GM19351 (cell line): ENCODE results near the gene PHF2.

Experiments
- ATAC-seq: cut with Tn5 transposase; IDR thresholded peaks from one replicate; pipeline ENCODE4 v1.9.1; 2021; ENCODE audit warnings: mild to moderate bottlenecking, moderate library complexity; ENCODE audit not compliant: unreplicated experiment

The PHF2 gene

DNA sequence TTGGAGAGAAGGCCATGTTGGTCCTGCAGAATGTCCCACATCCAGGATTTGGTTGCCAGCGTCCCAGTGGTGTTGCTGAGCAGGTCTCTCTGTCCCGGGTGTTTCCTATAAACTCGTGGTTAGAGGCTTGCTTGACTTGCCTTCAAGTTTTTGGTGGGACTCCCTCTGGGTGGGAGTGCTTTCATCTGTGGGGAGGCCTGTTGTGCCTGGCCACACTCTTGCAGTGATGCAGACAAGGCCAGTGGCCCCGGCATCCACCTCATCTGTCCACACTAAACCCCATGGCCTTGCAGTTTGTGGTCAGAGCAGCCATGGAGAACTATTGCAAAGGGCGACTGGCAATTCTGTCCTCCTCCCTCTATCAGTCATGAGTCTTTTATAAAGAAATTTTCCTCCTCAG, 71.8 kb downstream of the PHF2 start:
- no peak for ATAC-seq

DNA sequence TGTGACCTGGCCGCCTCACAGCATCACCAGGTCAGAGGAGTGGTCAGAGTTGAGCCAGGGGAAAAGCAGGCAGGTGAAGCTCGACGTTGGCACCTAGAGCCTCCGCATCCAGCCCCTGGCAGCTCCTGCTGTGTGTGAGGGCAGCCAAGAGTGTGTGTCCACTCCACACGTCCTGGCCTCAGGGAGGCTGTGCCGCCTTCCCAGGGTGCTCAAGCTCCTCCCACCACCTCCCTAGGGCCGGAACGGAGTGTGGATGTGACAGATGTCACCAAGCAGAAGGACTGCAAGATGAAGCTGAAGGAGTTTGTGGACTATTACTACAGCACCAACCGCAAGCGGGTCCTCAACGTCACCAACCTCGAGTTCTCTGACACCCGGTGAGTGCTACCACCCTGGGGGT, 72.5 kb downstream of the PHF2 start:
- ATAC-seq, result no peak

DNA sequence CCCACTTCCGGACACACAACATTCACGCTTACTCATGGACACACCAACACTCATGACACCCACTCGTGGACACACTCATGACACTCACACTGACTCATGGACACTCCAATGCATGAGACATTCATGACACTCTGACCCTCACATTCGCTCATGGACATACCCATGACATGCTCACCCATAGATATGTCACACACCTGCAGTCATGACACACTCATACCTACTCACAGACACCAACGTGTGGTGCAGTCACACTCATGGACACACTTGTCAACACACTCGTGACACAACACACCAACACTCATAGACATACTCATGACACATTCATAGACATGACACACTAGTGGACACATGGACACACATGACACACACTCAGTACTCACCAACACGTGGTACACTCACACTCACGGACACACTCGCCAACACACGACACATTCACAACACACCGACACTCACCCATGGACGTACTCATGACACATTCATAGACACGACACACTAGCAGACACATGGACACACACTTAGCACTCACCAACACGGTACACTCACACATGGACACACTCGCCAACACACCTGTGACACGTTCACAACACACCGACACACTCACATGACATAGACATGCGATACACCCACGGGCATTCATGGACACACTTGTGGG, 73.4 kb downstream of the PHF2 start:
- ATAC-seq, result no peak

DNA sequence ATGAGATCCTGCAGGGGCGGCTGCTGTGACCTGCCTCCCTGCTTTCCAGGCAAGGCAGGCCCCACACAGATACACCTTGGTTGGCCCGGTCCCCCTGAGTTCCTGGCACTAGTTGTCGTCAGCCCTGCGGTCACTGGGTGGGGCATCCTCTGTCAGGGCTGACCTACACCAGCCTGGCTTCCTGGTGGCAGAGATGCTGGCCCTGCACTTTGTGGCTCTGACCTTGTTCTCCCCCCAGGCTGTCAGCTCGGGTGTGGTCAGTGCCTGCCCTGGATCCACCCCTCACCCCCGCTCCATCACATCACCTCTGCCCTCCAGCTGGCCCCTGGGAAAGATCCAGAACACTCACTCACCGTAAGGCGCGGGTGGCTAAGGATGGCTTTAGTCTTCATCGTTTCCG, 74.1 kb downstream of the PHF2 start:
- ATAC-seq, result no peak

DNA sequence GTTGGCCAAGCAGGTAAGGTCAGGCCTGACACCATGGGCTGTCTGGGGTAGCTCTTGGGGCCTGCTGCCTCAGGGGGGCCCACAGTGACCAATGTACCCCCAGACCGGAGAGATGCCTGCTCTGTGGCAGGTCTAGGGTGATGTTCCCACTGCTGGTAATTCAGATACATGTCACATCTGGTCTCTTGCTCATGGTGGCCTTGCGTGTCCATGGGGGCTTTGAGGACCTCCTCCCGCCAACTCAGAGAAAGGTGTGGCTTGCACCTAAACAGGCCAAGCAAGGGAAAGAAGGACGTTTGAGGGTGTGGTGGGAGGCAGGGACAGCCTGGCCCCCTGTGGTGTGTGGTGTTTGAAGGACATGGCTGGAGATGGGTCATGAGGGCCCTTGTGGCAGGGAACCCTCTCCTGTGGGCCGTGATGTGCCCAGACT, 75.2 kb downstream of the PHF2 start:
- no peak for ATAC-seq

DNA sequence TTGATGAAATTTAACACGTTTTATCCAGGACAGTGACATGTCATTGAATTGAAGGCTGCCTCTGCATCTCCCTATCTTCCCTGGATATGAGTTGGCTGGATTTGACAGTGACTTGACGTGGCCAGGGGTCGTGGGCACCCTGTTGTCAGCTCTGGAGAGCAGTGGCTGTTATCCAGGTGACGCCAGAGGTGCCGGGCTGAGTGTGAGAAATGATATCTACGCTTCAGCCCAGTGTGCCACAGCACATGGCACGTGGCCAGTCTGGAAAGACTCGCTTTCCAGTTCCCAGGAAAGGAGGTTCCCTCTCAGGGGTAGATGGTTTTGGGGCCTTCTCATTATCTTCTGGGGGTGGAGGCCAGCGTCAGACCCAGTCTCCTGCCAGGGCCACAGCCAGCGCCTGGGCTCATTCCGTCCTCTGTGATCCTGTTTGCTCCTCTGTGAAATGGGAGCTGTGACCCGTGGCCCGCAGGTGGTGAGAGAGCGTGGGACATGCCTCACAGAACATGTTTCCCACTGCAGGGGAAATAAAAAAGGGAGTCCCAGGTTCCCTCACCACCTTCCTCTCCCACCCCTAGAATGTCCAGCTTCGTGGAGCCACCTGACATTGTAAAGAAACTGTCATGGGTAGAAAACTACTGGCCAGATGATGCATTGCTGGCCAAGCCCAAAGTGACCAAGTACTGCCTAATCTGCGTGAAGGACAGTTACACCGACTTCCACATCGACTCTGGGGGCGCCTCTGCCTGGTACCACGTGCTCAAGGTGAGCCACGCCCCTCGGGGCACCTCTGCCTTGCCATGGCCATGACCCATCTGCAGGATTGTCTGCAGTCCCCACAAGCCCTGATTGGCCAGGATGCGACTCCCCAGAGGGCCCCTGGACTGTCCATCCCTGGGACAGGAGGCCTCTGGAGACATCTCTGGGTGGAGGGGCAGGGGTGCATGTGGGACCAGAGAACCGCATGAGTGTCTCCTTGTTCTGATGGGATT, 76.5 kb downstream of the PHF2 start:
- no peak for ATAC-seq

DNA sequence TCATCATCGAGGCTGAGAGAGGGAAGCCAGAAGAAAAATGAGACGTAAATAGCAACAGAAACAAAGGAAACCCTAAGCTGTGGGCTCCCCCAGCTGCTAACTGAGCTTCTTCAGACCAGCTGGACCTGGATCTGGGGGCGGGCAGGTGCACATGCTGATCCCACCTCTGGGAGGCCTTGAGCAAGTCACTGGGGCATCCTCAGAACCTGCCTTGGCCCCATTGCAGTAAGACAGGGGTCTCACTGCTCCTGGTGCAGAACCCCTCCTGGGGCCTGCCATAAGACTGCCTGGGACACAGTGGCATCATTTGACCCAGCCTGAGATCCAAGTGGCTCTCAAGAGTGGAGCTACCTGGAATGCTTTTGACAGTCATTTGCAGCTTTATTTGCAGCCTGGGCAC, 77.4 kb downstream of the PHF2 start:
- no peak for ATAC-seq

DNA sequence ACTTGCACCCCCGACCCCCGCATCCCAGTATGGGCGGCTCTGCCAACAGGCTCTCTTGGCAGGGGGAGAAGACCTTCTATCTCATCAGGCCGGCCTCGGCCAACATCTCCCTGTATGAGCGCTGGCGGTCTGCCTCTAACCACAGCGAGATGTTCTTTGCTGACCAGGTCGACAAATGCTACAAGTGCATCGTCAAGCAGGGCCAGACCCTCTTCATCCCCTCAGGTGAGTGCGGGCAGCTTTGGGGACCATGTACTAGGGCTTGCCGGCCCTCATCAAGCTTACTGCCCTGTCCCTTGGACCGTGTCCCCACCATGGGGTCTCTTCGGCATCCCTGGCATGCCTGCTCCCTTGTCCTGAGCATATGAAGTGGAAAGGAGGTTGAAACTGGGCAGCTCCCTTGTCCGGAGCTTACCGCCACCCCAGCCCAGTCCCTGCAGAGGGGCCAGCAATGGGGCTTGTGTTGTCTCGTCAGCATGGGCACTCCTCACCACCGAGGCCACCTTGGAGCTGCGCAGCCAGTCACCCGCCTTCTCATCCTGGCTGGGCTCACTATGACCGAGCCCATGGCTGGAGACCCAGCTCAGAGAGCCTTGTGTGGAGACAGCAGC, 78.1 kb downstream of the PHF2 start:
- ATAC-seq, result no peak

DNA sequence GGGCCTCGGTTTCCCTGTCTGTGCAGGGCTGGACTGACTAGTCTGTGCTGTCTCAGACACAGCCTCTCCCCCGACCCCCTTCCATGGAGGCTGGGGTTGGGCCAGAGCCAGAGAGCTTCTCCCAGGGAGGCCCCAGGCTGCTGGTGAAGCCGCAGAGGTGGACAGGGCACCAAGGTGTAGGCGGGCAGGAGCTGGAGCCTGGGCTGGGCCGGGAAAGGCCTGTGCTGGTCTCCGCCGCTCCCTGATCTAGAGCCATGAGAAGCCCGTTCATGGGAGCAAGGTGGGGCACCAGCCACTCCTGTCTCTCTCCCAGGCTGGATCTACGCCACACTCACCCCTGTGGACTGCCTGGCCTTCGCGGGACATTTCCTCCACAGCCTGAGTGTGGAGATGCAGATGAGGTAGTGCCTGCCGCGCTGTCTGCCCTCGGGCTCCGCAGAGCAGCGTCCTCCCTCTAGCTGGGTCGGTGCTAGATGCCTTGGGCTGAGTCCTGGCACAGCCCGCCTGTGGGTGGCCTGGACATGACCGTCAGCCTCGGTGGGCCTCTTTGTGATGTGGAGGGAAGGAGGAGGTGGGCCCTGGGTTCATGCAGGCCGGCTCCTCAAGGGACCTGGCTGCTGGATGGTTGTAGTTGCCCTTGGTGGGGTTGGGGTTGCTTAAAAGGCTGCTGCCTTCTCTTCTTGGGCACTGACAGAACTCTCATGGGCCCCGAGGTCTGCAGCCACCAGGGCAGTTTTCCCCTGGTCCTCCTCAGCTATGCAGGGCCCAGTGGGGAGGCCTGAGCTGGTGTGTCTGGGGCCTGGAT, 79.4 kb downstream of the PHF2 start:
- no peak for ATAC-seq

DNA sequence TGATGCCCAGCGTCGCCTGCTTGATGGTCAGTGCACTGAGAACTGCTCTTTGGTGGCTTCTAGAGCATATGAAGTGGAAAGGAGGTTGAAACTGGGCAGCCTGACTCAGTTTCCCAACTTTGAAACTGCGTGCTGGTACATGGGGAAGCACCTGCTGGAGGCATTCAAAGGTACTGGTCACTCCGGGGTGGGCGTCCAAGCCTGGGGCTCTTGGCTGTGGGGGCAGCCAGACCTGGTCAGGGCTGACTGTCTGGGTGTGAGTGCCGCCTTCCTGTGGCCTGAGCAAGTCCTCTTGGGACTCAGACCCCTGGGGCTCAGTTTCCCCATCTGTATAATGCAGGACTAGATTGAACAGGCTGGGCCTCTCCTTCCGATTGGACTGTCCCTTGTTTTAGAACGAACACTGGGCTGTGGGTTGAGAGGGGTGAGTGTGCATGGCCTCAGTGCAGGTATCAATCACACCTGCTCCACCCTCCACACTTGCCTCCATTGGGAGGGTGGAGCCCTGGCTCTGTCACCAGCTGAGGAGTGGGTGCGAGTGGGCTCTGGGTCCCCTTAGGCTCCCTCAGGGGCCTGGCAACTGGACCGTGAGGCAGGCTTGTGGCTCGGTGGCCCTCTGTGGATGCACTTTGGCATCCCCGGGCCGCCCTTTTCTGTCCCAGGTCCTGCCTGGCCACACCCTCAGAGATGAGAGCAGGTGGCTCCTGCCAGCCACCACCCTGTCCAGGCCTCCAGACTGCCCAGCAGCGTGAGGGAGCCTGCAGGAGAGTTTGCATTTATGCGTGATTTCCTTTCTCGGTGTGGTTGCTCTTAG, 80.2 kb downstream of the PHF2 start:
- ATAC-seq, result no peak

DNA sequence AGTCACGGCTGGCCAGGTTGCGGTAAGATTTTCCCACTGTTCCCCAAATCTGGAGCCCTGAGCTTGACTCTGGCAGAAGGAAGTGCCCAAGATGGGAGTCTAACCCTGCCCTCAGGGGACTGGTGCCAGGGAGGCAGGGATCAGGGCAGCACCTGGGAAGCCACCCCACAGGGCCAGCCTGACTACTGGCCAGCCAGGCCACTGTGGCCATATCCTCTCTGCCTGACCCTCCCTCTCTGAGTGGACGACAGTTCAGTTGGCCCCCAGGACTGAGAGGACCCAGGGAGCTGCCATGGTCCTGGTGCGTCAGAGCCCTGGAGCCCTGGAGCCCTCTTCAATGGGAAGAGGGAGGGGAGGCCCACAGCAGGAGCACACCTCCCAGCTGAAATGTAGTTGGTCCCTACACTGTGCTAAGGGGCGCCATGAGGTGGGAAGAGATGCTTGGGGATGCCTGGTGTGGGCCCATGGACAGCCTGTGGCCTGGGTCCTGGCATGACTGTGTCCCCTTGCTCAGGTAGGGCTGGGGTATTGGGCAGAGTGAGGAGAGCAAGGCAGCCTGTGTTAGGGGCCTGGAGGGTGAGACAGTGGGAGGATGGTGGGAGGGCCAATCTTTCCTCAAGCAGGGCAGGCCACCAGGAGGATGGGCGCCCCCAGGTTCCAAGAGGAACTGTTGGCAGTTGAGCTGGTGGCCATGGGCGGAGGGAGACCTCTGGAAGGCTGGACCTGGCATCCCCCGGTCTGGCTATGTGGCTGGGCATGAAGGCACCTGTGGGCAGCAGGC, 81.1 kb downstream of the PHF2 start:
- ATAC-seq, result no peak

DNA sequence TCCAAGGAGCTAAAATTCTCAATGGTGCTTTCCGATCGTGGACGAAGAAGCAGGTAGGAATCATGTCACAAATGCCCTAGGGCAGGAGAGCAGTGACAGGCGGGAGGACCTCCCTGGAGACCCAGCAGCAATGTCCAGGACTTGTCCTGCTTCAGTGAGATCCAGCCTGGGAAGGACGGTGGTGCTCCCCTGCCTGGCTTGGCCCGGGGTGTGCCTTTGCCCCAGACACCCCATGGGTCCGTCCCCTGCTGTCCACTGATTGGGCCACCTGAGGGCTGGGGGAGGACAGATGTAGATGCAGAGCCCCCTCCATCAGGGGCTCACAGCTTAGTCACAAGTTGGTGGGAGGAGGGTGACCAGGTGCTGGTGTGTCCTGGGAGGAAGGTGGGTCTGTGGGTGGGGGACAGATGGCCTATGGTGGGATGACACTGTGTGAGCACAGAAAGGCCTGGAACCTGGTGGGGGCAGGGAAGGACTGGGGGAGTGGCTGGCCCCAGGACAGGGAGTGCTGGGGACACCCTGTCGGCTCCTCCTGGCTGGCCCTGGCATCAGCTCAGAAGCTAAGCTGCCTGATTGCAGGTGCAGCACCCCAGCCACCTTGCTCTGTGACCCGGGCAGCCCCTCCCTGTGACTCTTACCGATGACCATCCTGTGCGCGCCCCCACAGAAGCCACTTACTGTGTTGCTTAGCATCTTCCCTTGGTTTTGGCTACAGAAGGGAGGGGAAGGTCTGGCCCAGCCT, 82.0 kb downstream of the PHF2 start:
- ATAC-seq, result no peak

DNA sequence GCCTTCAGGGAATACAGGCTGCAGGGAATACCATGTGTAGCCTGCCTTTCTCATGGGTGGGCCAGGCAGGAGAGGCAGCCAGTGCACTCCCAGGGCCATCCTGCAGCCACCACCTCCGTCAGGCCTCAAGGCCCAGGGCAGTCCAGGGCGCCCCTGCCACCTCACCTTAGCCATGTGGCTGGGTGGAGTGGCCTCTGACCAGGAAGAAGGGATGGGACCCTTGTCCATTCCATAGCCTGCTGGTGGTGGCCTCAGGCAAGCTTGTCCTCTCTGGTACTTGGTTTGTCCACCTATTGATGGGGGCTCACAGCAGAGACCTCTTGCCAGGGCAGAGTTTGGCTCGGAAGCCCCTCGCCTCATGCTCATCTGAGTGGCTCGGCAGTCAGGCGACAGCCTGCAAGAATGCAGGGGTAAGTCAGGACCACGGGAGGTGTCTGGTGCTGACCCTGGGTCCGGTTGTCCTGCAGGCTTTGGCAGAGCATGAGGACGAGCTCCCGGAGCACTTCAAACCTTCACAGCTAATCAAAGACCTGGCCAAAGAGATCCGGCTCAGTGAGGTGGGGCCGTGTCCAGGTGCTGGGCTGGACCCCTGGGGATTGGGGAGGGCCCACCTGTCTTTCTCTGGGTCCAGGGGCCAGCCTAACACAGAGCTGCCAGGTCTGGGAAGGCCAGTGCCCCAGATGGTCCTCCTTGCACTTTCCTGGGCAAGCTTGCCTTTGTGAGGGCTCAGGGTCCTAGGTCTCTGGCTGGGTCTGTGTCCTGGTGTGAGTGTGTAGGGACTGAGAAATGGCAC, 82.9 kb downstream of the PHF2 start:
- no peak for ATAC-seq

DNA sequence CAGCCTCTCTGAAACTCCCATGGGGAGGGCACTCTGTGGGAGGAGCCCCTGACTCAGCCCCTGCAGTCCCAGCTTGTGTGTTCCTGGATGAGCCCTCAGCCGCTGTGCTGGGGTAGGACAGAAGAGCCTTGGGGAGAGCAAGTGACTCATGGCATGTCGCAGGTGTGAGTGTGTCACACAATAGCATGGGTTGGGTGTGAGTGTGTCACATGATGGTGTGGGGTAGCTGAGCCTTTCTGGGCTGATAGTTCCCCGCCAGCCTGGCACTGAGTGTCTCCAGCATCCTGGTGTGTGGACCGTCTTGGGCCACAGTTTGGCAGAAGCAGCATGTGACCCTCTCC, 83.4 kb downstream of the PHF2 start:
- ATAC-seq, result no peak

DNA sequence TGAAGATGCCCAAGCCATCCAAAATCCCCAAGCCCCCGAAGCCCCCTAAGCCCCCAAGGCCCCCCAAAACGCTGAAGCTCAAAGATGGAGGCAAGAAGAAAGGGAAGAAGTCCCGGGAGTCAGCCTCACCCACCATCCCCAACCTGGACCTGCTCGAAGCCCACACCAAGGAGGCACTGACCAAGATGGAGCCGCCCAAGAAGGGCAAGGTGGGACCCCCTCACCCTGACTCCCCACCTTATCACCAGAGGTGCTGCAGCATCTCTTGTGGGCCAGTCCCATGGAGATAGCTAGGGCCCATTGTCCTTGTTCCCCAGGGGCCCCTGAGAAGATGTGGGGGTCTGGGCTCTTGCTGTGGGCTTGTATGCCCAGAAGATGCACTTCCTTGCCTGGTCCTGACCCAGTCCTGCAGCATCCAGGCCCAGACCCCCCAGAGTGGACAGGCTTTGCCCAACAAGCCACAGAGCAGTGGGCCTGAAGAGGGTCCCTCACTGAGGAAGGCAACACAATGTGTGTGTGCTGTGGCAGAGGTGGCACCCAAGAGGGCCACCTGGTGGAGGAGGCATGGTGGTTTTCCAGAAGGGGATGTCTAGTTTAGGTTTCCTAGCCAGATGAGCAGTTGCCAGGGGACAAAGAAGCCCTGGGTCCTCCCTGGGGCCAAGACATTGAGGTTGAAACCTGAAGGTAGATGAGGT, 84.1 kb downstream of the PHF2 start:
- ATAC-seq, result no peak

DNA sequence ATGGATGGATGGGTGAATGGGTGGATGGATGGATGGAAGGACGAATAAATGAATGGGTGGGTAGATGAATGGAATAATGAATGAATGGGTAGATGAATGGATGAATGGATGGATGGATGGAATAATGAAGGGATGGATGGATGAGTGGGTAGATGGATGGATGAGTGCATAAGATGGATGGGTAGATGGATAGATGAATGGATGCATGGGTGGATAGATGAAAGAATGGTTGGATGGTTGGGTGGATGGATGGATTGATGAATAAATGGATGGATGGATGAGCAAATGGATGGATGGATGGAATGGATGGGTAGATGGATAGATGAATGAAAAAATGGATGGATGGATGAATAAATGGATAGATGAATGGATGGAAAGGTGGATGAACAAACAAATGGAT, 85.2 kb downstream of the PHF2 start:
- no peak for ATAC-seq

DNA sequence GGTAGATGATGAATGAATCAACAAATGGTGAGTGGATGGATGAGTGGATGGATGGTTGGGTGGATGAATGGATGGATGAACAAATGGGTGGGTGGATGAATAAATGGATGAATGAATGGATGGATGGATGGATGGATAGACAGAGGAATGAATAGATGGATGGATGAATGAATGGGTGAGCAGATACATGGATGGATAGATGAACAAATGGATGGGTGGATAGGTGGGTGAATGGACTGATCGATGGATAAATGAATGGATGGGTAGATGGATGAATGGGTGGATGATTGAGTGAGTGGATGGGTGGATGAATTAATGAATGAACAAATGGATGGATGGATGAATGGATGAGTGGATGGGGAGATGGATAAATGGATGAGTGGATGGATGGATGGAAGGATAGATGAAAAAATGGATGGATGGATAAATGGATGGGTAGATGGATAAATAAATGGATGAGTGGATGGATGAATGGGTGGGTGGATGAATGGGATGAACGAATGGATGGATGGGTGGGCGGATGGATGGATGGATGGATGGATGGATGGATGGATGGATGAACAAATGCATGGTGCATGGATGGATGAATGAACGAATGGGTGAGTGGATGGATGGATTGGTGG, 85.7 kb downstream of the PHF2 start:
- ATAC-seq, result no peak
